ENCODE results near the gene SH3PXD2A. TPM values are rescaled to one million over a fixed set of nuclear protein-coding genes. Genes with fewer than 3 reads are reported as not detected.

Gene SH3PXD2A
- total and polyA plus RNA-seq, 2 experiments from 2014 or later = 1.8 to 5.0 TPM

DNA sequence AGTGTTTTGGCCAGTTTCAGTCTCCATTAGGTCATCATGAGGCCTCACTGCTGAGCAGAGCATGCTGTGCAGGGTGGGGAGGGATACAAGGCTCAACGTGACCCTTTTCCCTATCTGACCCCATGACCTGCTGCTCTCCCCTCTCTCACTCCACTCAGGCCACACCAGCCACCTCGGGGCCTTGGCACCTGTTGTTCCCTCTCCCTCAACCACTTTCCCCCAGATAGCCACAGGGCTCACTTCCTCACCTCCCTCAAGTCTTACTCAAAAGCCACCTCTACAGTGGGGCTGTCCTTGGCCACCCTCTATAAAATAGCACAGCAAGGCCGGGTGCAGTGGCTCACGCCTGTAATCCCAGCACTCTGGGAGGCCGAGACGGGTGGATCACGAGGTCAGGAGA lies 13.9 kb downstream of the SH3PXD2A start:
- Histone ChIP-seq H2AFZ (no peak overlapping the region), H3K4me3 (no peak overlapping the region), H3K27ac (ENCODE audit: low read depth) (no peak overlapping the region), H3K36me3 (ENCODE audit: insufficient read depth) (no peaks in the 10 kb centered on the region), H4K20me1 (replicated peaks; ENCODE audit: insufficient read depth) (no peaks in the 10 kb centered on the region), H3K4me2 (no peak overlapping the region), H3F3A (replicated peaks; ENCODE audit: low read depth) (0 out of 2 replicates have a peak, but pooled peaks cover 5% of the 10 kb centered on the region), H3K27me3 (ENCODE audit: insufficient read depth) (no peaks in the 10 kb centered on the region), H3K4me1 (ENCODE audit: insufficient read depth) (peaks cover 32% of the 10 kb centered on the region), H3K9me2 (ENCODE audit: insufficient read depth) (no peaks in the 10 kb centered on the region), H3K79me2 (replicated peaks; ENCODE audit: insufficient read depth) (no peaks in the 10 kb centered on the region)
- TF ChIP-seq EZH2phosphoT487 (IDR thresholded peaks at IDR 0.05; ENCODE audit: unreplicated experiment) (no peak), ZNF114 (CRISPR knock-in tag; IDR thresholded peaks at IDR 0.05) (no peak), STAT1 (IDR thresholded peaks at IDR 0.05; ENCODE audit: unreplicated experiment) (no peak), NANOG (IDR thresholded peaks at IDR 0.05; ENCODE audit: borderline replicate concordance) (no peak), ZNF331 (CRISPR knock-in tag; IDR thresholded peaks at IDR 0.05; ENCODE audit: low read depth) (no peak), EZH2 (IDR thresholded peaks at IDR 0.05; ENCODE audit: low read depth, unreplicated experiment) (no peak), JUNB (IDR thresholded peaks at IDR 0.05; ENCODE audit: unreplicated experiment) (no peak), POLR2AphosphoS5 (IDR thresholded peaks at IDR 0.05; ENCODE audit: low read depth) (no peak), CREB1 (CRISPR knock-in tag; IDR thresholded peaks at IDR 0.05; ENCODE audit: low read depth) (no peak)
- TF ChIP-seq, protein P1, sequence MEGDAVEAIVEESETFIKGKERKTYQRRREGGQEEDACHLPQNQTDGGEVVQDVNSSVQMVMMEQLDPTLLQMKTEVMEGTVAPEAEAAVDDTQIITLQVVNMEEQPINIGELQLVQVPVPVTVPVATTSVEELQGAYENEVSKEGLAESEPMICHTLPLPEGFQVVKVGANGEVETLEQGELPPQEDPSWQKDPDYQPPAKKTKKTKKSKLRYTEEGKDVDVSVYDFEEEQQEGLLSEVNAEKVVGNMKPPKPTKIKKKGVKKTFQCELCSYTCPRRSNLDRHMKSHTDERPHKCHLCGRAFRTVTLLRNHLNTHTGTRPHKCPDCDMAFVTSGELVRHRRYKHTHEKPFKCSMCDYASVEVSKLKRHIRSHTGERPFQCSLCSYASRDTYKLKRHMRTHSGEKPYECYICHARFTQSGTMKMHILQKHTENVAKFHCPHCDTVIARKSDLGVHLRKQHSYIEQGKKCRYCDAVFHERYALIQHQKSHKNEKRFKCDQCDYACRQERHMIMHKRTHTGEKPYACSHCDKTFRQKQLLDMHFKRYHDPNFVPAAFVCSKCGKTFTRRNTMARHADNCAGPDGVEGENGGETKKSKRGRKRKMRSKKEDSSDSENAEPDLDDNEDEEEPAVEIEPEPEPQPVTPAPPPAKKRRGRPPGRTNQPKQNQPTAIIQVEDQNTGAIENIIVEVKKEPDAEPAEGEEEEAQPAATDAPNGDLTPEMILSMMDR (conservative IDR thresholded peaks at IDR 0.05; ENCODE audit: low read depth in 2 of 2) = no peak
- TF ChIP-seq, protein P2, sequence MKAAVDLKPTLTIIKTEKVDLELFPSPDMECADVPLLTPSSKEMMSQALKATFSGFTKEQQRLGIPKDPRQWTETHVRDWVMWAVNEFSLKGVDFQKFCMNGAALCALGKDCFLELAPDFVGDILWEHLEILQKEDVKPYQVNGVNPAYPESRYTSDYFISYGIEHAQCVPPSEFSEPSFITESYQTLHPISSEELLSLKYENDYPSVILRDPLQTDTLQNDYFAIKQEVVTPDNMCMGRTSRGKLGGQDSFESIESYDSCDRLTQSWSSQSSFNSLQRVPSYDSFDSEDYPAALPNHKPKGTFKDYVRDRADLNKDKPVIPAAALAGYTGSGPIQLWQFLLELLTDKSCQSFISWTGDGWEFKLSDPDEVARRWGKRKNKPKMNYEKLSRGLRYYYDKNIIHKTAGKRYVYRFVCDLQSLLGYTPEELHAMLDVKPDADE (IDR thresholded peaks at IDR 0.05) = no peak
- TF ChIP-seq, protein P3, sequence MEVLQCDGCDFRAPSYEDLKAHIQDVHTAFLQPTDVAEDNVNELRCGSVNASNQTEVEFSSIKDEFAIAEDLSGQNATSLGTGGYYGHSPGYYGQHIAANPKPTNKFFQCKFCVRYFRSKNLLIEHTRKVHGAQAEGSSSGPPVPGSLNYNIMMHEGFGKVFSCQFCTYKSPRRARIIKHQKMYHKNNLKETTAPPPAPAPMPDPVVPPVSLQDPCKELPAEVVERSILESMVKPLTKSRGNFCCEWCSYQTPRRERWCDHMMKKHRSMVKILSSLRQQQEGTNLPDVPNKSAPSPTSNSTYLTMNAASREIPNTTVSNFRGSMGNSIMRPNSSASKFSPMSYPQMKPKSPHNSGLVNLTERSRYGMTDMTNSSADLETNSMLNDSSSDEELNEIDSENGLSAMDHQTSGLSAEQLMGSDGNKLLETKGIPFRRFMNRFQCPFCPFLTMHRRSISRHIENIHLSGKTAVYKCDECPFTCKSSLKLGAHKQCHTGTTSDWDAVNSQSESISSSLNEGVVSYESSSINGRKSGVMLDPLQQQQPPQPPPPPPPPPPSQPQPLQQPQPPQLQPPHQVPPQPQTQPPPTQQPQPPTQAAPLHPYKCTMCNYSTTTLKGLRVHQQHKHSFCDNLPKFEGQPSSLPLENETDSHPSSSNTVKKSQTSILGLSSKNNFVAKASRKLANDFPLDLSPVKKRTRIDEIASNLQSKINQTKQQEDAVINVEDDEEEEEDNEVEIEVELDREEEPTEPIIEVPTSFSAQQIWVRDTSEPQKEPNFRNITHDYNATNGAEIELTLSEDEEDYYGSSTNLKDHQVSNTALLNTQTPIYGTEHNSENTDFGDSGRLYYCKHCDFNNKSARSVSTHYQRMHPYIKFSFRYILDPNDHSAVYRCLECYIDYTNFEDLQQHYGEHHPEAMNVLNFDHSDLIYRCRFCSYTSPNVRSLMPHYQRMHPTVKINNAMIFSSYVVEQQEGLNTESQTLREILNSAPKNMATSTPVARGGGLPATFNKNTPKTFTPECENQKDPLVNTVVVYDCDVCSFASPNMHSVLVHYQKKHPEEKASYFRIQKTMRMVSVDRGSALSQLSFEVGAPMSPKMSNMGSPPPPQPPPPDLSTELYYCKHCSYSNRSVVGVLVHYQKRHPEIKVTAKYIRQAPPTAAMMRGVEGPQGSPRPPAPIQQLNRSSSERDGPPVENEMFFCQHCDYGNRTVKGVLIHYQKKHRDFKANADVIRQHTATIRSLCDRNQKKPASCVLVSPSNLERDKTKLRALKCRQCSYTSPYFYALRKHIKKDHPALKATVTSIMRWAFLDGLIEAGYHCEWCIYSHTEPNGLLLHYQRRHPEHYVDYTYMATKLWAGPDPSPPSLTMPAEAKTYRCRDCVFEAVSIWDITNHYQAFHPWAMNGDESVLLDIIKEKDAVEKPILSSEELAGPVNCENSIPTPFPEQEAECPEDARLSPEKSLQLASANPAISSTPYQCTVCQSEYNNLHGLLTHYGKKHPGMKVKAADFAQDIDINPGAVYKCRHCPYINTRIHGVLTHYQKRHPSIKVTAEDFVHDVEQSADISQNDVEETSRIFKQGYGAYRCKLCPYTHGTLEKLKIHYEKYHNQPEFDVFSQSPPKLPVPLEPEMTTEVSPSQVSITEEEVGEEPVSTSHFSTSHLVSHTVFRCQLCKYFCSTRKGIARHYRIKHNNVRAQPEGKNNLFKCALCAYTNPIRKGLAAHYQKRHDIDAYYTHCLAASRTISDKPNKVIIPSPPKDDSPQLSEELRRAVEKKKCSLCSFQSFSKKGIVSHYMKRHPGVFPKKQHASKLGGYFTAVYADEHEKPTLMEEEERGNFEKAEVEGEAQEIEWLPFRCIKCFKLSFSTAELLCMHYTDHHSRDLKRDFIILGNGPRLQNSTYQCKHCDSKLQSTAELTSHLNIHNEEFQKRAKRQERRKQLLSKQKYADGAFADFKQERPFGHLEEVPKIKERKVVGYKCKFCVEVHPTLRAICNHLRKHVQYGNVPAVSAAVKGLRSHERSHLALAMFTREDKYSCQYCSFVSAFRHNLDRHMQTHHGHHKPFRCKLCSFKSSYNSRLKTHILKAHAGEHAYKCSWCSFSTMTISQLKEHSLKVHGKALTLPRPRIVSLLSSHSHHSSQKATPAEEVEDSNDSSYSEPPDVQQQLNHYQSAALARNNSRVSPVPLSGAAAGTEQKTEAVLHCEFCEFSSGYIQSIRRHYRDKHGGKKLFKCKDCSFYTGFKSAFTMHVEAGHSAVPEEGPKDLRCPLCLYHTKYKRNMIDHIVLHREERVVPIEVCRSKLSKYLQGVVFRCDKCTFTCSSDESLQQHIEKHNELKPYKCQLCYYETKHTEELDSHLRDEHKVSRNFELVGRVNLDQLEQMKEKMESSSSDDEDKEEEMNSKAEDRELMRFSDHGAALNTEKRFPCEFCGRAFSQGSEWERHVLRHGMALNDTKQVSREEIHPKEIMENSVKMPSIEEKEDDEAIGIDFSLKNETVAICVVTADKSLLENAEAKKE (CRISPR knock-in tag; IDR thresholded peaks at IDR 0.05) = no peak
- TF ChIP-seq, protein P4, sequence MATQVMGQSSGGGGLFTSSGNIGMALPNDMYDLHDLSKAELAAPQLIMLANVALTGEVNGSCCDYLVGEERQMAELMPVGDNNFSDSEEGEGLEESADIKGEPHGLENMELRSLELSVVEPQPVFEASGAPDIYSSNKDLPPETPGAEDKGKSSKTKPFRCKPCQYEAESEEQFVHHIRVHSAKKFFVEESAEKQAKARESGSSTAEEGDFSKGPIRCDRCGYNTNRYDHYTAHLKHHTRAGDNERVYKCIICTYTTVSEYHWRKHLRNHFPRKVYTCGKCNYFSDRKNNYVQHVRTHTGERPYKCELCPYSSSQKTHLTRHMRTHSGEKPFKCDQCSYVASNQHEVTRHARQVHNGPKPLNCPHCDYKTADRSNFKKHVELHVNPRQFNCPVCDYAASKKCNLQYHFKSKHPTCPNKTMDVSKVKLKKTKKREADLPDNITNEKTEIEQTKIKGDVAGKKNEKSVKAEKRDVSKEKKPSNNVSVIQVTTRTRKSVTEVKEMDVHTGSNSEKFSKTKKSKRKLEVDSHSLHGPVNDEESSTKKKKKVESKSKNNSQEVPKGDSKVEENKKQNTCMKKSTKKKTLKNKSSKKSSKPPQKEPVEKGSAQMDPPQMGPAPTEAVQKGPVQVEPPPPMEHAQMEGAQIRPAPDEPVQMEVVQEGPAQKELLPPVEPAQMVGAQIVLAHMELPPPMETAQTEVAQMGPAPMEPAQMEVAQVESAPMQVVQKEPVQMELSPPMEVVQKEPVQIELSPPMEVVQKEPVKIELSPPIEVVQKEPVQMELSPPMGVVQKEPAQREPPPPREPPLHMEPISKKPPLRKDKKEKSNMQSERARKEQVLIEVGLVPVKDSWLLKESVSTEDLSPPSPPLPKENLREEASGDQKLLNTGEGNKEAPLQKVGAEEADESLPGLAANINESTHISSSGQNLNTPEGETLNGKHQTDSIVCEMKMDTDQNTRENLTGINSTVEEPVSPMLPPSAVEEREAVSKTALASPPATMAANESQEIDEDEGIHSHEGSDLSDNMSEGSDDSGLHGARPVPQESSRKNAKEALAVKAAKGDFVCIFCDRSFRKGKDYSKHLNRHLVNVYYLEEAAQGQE (IDR thresholded peaks at IDR 0.05; ENCODE audit: unreplicated experiment) = no peak
- H3K27ac Mint-ChIP-seq = no peak overlapping the region
- peaks cover 1% of the 10 kb centered on the region for H3K27me3 Mint-ChIP-seq (ENCODE audit: insufficient read depth, low read depth, poor library complexity)
- no peaks in the 10 kb centered on the region for H3K9me3 Mint-ChIP-seq
- H3K36me3 Mint-ChIP-seq (ENCODE audit: low read depth) = no peaks in the 10 kb centered on the region
- ATAC-seq (no peak), DNase-seq (ENCODE audit: low spot score) (no peak)
- H3K4me1 Mint-ChIP-seq = peaks cover 46% of the 10 kb centered on the region
- H3K4me3 Mint-ChIP-seq = no peak overlapping the region
